Measurements from ENCODE around the gene SETBP1. TPM values are rescaled to one million over a fixed set of nuclear protein-coding genes. Genes with fewer than 3 reads are reported as not detected.

The SETBP1 gene
- total and polyA plus RNA-seq, 9 of the 15 experiments (the other 6 are each of a cell fraction or from before 2014, with no cell fraction given): under 0.01 to 0.13 (median 0.04) TPM

GRCh38 chr18:44724105-44724778 is 43.6 kb downstream of the SETBP1 start (continued):
- TF ChIP-seq ZBTB34 (CRISPR knock-in tag; IDR thresholded peaks at IDR 0.05): no peak
- no peak for TF ChIP-seq BRF1 (IDR thresholded peaks at IDR 0.05; ENCODE audit: borderline replicate concordance, extremely low read depth, insufficient read length)
- TF ChIP-seq TAF1 (IDR thresholded peaks at IDR 0.05; ENCODE audit: control insufficient read depth, extremely low read depth, insufficient read depth, low read length, severe bottlenecking): no peak
- TF ChIP-seq ARID1B (IDR thresholded peaks at IDR 0.05): peak; percentile 74
- TF ChIP-seq NCOR1 (IDR thresholded peaks at IDR 0.05): peak; percentile 49
- TF ChIP-seq E4F1 (CRISPR knock-in tag; IDR thresholded peaks at IDR 0.05; ENCODE audit: borderline replicate concordance): no peak
- no peak for TF ChIP-seq NCOA6 (IDR thresholded peaks at IDR 0.05)
- TF ChIP-seq EP300 (IDR thresholded peaks at IDR 0.05; ENCODE audit: low read length): peak; percentile 41
- TF ChIP-seq SMARCE1 (IDR thresholded peaks at IDR 0.05): peak; percentile 20; the same call in 1 of the 2 replicates
- TF ChIP-seq SMAD2 (IDR thresholded peaks at IDR 0.05; ENCODE audit: low read depth, low read length): no peak
- TF ChIP-seq ZNF431 (CRISPR knock-in tag; IDR thresholded peaks at IDR 0.05): no peak
- no peak for TF ChIP-seq TEAD1 (CRISPR knock-in tag; IDR thresholded peaks at IDR 0.05)
- no peak for TF ChIP-seq KDM2B (CRISPR knock-in tag; IDR thresholded peaks at IDR 0.05)
- TF ChIP-seq RCOR1 (IDR thresholded peaks at IDR 0.05; ENCODE audit: borderline replicate concordance in 1 of 2, low read depth in 2 of 2, low read length in 2 of 2): peak; percentile 56 to 93; a peak in 3 of 4 replicates
- TF ChIP-seq NR2C1 (IDR thresholded peaks at IDR 0.05): peak; percentile 90
- TF ChIP-seq NR2C1 (tag; IDR thresholded peaks at IDR 0.05): peak; percentile 78
- TF ChIP-seq CBFA2T2 (conservative IDR thresholded peaks at IDR 0.05): peak; percentile 67
